ENCODE results near the gene DSCAM. TPM values are rescaled to one million over a fixed set of nuclear protein-coding genes. Genes with fewer than 3 reads are reported as not detected.

DSCAM gene
- total and polyA plus RNA-seq, 2 donors (not counting 1 experiment from before 2014, with no cell fraction given): not detected

- no peaks in the 10 kb centered on the region for H3K27me3 ChIP-seq (replicated peaks in 1 of 4; ENCODE audit: control extremely low read depth in 1 of 4, control insufficient read depth in 3 of 4, insufficient read depth in 4 of 4, low read length in 3 of 4)
- 60% methylated on average over 2 of the region's 2 CpGs for WGBS (ENCODE audit: insufficient coverage)
- DNase-seq (no peak), ATAC-seq (ENCODE audit: low read depth) (no peak)
- TF ChIP-seq EZH2 (IDR thresholded peaks at IDR 0.05; ENCODE audit: borderline replicate concordance, insufficient read depth, low read depth, low read length, poor library complexity, severe bottlenecking) (no peak), CTCF (IDR thresholded peaks at IDR 0.05) (no peak)
- H3K4me1 ChIP-seq (ENCODE audit: control insufficient read depth in 2 of 2, insufficient read depth in 2 of 2, low read length in 2 of 2): no peaks in the 10 kb centered on the region
- H3K4me3 ChIP-seq (ENCODE audit: control extremely low read depth in 1 of 5, extremely low read depth in 1 of 5, insufficient read depth in 1 of 5, low read depth in 2 of 5, low read length in 4 of 5): no peak overlapping the region
- POLR2A ChIA-PET: no interaction called here
- peaks cover 0 to 21% (median 0%) of the 10 kb centered on the region in 3 donors for H3K9me3 ChIP-seq (ENCODE audit: control extremely low read depth in 1 of 3, control insufficient read depth in 2 of 3, insufficient read depth in 1 of 3, low read length in 2 of 3)
- H4K20me1 ChIP-seq (ENCODE audit: control insufficient read depth, insufficient read depth, low read length, poor library complexity, severe bottlenecking): no peaks in the 10 kb centered on the region
- Mint-ChIP-seq H3K4me1 (no peaks in the 10 kb centered on the region), H3K9me3 (ENCODE audit: insufficient read depth) (peaks cover 3% of the 10 kb centered on the region), H3K27me3 (no peaks in the 10 kb centered on the region), H3K4me3 (no peak overlapping the region), H3K27ac (no peak overlapping the region)
- H3K36me3 ChIP-seq (replicated peaks in 1 of 2; ENCODE audit: control extremely low read depth in 1 of 2, control insufficient read depth in 1 of 2, extremely low read depth in 1 of 2, insufficient read depth in 2 of 2, low read length in 1 of 2): no peaks in the 10 kb centered on the region
- no peak overlapping the region for H3K27ac ChIP-seq (ENCODE audit: low read length in 2 of 2)
- no peak overlapping the region for H2AFZ ChIP-seq (ENCODE audit: insufficient read depth, low read depth, low read length, poor library complexity, severe bottlenecking)
- no peak overlapping the region for H3K4me2 ChIP-seq (replicated peaks; ENCODE audit: low read depth, low read length, poor library complexity, severe bottlenecking)
- CTCF ChIA-PET: no interaction called here
- no peaks in the 10 kb centered on the region for H3K79me2 ChIP-seq (ENCODE audit: control insufficient read depth, insufficient read depth, low read length)
- H3K9ac ChIP-seq (ENCODE audit: low read length): no peak overlapping the region
- intact Hi-C loops (cut with micrococcal nuclease): no loop called here
These were observed 799.7 kb downstream of the DSCAM start for GRCh38 chr21:40047211-40047610.

- 97% methylated on average over 7 of the region's 12 CpGs for WGBS (ENCODE audit: insufficient coverage)
- TF ChIP-seq EZH2 (IDR thresholded peaks at IDR 0.05; ENCODE audit: borderline replicate concordance, insufficient read depth, low read depth, low read length, poor library complexity, severe bottlenecking) (no peak), CTCF (IDR thresholded peaks at IDR 0.05) (no peak)
- intact Hi-C loops (cut with micrococcal nuclease): no loop called here
- ChIA-PET POLR2A (no interaction called here), CTCF (no interaction called here)
- H3K9me3 Mint-ChIP-seq (ENCODE audit: insufficient read depth): peaks cover 5% of the 10 kb centered on the region
- H3K27ac Mint-ChIP-seq: no peak overlapping the region
- no peak overlapping the region for H2AFZ ChIP-seq (ENCODE audit: insufficient read depth, low read depth, low read length, poor library complexity, severe bottlenecking)
- no peaks in the 10 kb centered on the region for H3K4me1 Mint-ChIP-seq
- no peak overlapping the region for H3K4me2 ChIP-seq (replicated peaks; ENCODE audit: low read depth, low read length, poor library complexity, severe bottlenecking)
- no peak overlapping the region for H3K4me3 ChIP-seq (ENCODE audit: control extremely low read depth in 1 of 5, extremely low read depth in 1 of 5, insufficient read depth in 1 of 5, low read depth in 2 of 5, low read length in 4 of 5)
- no peaks in the 10 kb centered on the region for H3K4me1 ChIP-seq (ENCODE audit: control insufficient read depth in 2 of 2, insufficient read depth in 2 of 2, low read length in 2 of 2)
- no peak overlapping the region for H3K9ac ChIP-seq (ENCODE audit: low read length)
- H3K4me3 Mint-ChIP-seq: no peak overlapping the region
- no peaks in the 10 kb centered on the region for H3K27me3 ChIP-seq (replicated peaks in 1 of 4; ENCODE audit: control extremely low read depth in 1 of 4, control insufficient read depth in 3 of 4, insufficient read depth in 4 of 4, low read length in 3 of 4)
- no peaks in the 10 kb centered on the region for H3K79me2 ChIP-seq (ENCODE audit: control insufficient read depth, insufficient read depth, low read length)
- no peaks in the 10 kb centered on the region for H4K20me1 ChIP-seq (ENCODE audit: control insufficient read depth, insufficient read depth, low read length, poor library complexity, severe bottlenecking)
- H3K36me3 ChIP-seq (replicated peaks in 1 of 2; ENCODE audit: control extremely low read depth in 1 of 2, control insufficient read depth in 1 of 2, extremely low read depth in 1 of 2, insufficient read depth in 2 of 2, low read length in 1 of 2): no peaks in the 10 kb centered on the region
- H3K27ac ChIP-seq (ENCODE audit: low read length in 2 of 2): no peak overlapping the region
- DNase-seq: no peak
- H3K9me3 ChIP-seq (ENCODE audit: control extremely low read depth in 1 of 3, control insufficient read depth in 2 of 3, insufficient read depth in 1 of 3, low read length in 2 of 3): peaks cover 0 to 19% (median 0%) of the 10 kb centered on the region in 3 donors
- no peak for ATAC-seq (ENCODE audit: low read depth)
- H3K27me3 Mint-ChIP-seq: no peaks in the 10 kb centered on the region
These were observed 803.1 kb downstream of the DSCAM start for GRCh38 chr21:40043866-40044265.
